ENCODE data around the gene CSNK1D. TPM values are rescaled to one million over a fixed set of nuclear protein-coding genes. Genes with fewer than 3 reads are reported as not detected.
A peak's percentile ranks its signal among the peaks of the same experiment; 100 is the strongest.

CSNK1D gene
- total and polyA plus RNA-seq, 4 donors, result 72.7 to 160 (median 123) TPM

- TF ChIP-seq CTCF (IDR thresholded peaks at IDR 0.05; ENCODE audit: control extremely low read depth, extremely low read depth), result no peak
Measured at GRCh38 chr17:82283208-82283749, 9.8 kb upstream of the CSNK1D start.

GRCh38 chr17:82282239-82283207, 9.0 kb upstream of the CSNK1D start:
- H3K36me3 ChIP-seq (ENCODE audit: control insufficient read depth in 4 of 4, insufficient read depth in 4 of 4, low read length in 4 of 4), result no peaks in the 10 kb centered on the region
- H3K27ac ChIP-seq (ENCODE audit: low read depth in 1 of 2, low read length in 1 of 2), result peak overlapping the region in 1 of 2 donors; percentile 34
- no peaks in the 10 kb centered on the region for H3K9me3 ChIP-seq (ENCODE audit: control insufficient read depth in 4 of 4, insufficient read depth in 3 of 4, low read length in 3 of 4)
- ATAC-seq (ENCODE audit: insufficient read depth, low FRiP score) (no peak), DNase-seq (no peak)
- no peak overlapping the region for H3K4me3 ChIP-seq
- no peak for TF ChIP-seq CTCF (IDR thresholded peaks at IDR 0.05; ENCODE audit: control extremely low read depth, extremely low read depth)
- 87 to 93% methylated on average over 25 of the region's 25 CpGs for WGBS, 2 donors
- H3K4me1 ChIP-seq (ENCODE audit: control insufficient read depth in 5 of 5, insufficient read depth in 5 of 5, low read length in 5 of 5), result peaks cover 0 to 17% (median 1%) of the 10 kb centered on the region in 5 donors
- H3K27me3 ChIP-seq (ENCODE audit: control insufficient read depth in 3 of 3, insufficient read depth in 3 of 3, low read length in 2 of 3), result no peaks in the 10 kb centered on the region
- H3K9ac ChIP-seq (ENCODE audit: insufficient read depth in 1 of 2, low read length in 2 of 2), result no peak overlapping the region

More at GRCh38 chr17:82283208-82283749, 9.8 kb upstream of the CSNK1D start:
- no peaks in the 10 kb centered on the region for H3K27me3 ChIP-seq (ENCODE audit: control insufficient read depth in 3 of 3, insufficient read depth in 3 of 3, low read length in 2 of 3)
- 35 to 43% methylated on average over 13 of the region's 13 CpGs for WGBS, 2 donors
- peaks cover 0 to 20% (median 3%) of the 10 kb centered on the region in 5 donors for H3K4me1 ChIP-seq (ENCODE audit: control insufficient read depth in 5 of 5, insufficient read depth in 5 of 5, low read length in 5 of 5)
- DNase-seq, result peak in 1 of 3 donors; percentile 35
- no peak overlapping the region for H3K9ac ChIP-seq (ENCODE audit: insufficient read depth in 1 of 2, low read length in 2 of 2)
- no peak for ATAC-seq (ENCODE audit: insufficient read depth, low FRiP score)
- no peaks in the 10 kb centered on the region for H3K36me3 ChIP-seq (ENCODE audit: control insufficient read depth in 4 of 4, insufficient read depth in 4 of 4, low read length in 4 of 4)
- no peak overlapping the region for H3K27ac ChIP-seq (ENCODE audit: low read depth in 1 of 2, low read length in 1 of 2)
- H3K4me3 ChIP-seq, result no peak overlapping the region
- no peaks in the 10 kb centered on the region for H3K9me3 ChIP-seq (ENCODE audit: control insufficient read depth in 4 of 4, insufficient read depth in 3 of 4, low read length in 3 of 4)

- Histone ChIP-seq H3K4me3 (no peak overlapping the region), H3K9ac (ENCODE audit: insufficient read depth in 1 of 2, low read length in 2 of 2) (no peak overlapping the region), H3K27ac (ENCODE audit: low read depth in 1 of 2, low read length in 1 of 2) (peak overlapping the region in 1 of 2 donors; percentile 34), H3K36me3 (ENCODE audit: control insufficient read depth in 4 of 4, insufficient read depth in 4 of 4, low read length in 4 of 4) (no peaks in the 10 kb centered on the region), H3K9me3 (ENCODE audit: control insufficient read depth in 4 of 4, insufficient read depth in 3 of 4, low read length in 3 of 4) (no peaks in the 10 kb centered on the region), H3K27me3 (ENCODE audit: control insufficient read depth in 3 of 3, insufficient read depth in 3 of 3, low read length in 2 of 3) (no peaks in the 10 kb centered on the region), H3K4me1 (ENCODE audit: control insufficient read depth in 5 of 5, insufficient read depth in 5 of 5, low read length in 5 of 5) (peaks cover 0 to 14% (median 0%) of the 10 kb centered on the region in 5 donors)
- no peak for DNase-seq
- WGBS, 2 donors, result 68 to 74% methylated on average over 22 of the region's 22 CpGs
- peak; percentile 72 for ATAC-seq (ENCODE audit: insufficient read depth, low FRiP score)
- TF ChIP-seq CTCF (IDR thresholded peaks at IDR 0.05; ENCODE audit: control extremely low read depth, extremely low read depth), result no peak
Measured at GRCh38 chr17:82281502-82282238, 8.2 kb upstream of the CSNK1D start.
